B cell (primary cell): Measurements from ENCODE around the gene BCL2L15. TPM values are rescaled to one million over a fixed set of nuclear protein-coding genes. Genes with fewer than 3 reads are reported as not detected.

ENCODE experiments used
- ATAC-seq: fragments of 200-7000 bp; cut with Tn5 transposase; one replicate; pipeline ENCODE4 v1.10.0; 2021; ENCODE audit warnings: low read depth, mild to moderate bottlenecking, moderate number of reproducible peaks, moderate library complexity
- CTCF ChIA-PET: fragments of 350-600 bp; sonication (Branson Sonifier 250); formaldehyde crosslinking; loops from one replicate; lab custom pipeline; 2021; ENCODE audit warnings: antibody characterized with exemption, inconsistent platforms; lab: Charles Lee
- POLR2A ChIA-PET: fragments of 350-600 bp; sonication (Branson Sonifier 250); formaldehyde crosslinking; loops from one replicate; lab custom pipeline; 2021; ENCODE audit warnings: antibody characterized with exemption; lab: Charles Lee
- DNase-seq: peaks from one replicate; pipeline ENCODE4 v3.0.0; 2013
- H2AFZ ChIP-seq: 2 replicates; pipeline ENCODE4 v1.6.1; 2012; ENCODE audit warnings: mild to moderate bottlenecking, low read depth, low read length; ENCODE audit not compliant: insufficient read depth, poor library complexity, severe bottlenecking
- H3K27ac ChIP-seq, 2 donors: 1 replicate in 1 of 2; 2 replicates in 1 of 2; pipeline ENCODE4 v1.5.1; 2012 to 2013; ENCODE audit warnings: low read length in 2 of 2, mild to moderate bottlenecking in 2 of 2, moderate library complexity in 1 of 2
- H3K27me3 ChIP-seq, 4 experiments: fragments of 200-600 bp in 1 of 4; sonication (generic) in 1 of 4; replicated peaks in 1 of 4; 1 replicate in 2 of 4; 2 replicates in 2 of 4; pipeline versions ENCODE4 v1.6.1 to v1.7.0; 2013 to 2016; ENCODE audit warnings: low read length in 3 of 4, mild to moderate bottlenecking in 2 of 4, mixed read lengths in 1 of 4, moderate library complexity in 1 of 4; ENCODE audit not compliant: insufficient read depth in 4 of 4, control insufficient read depth in 3 of 4; ENCODE audit errors: control extremely low read depth in 1 of 4
- H3K36me3 ChIP-seq, 2 experiments: replicated peaks in 1 of 2; 1 replicate in 1 of 2; 2 replicates in 1 of 2; pipeline versions ENCODE4 v1.6.1 to v1.7.1; 2013; ENCODE audit warnings: low read length in 1 of 2; ENCODE audit not compliant: insufficient read depth in 2 of 2, control insufficient read depth in 1 of 2; ENCODE audit errors: control extremely low read depth in 1 of 2, extremely low read depth in 1 of 2
- H3K4me1 ChIP-seq, 2 donors: fragments of 200-600 bp in 1 of 2; sonication (generic) in 1 of 2; 1 replicate in 1 of 2; 2 replicates in 1 of 2; pipeline versions ENCODE4 v1.5.1 to v1.6.1; 2013 to 2017; ENCODE audit warnings: low read length in 2 of 2; ENCODE audit not compliant: control insufficient read depth in 2 of 2, insufficient read depth in 2 of 2
- H3K4me2 ChIP-seq: replicated peaks from 2 replicates; pipeline ENCODE3; 2012; ENCODE audit warnings: mild to moderate bottlenecking, low read depth, low read length; ENCODE audit not compliant: poor library complexity, severe bottlenecking
- H3K4me3 ChIP-seq, 5 experiments: fragments of 200-600 bp in 1 of 5; sonication (generic) in 1 of 5; 1 replicate in 3 of 5; 2 replicates in 2 of 5; pipeline versions ENCODE4 v1.5.1 to v1.7.0; 2011 to 2016; ENCODE audit warnings: low read length in 4 of 5, mild to moderate bottlenecking in 4 of 5, low read depth in 2 of 5, control low read depth in 1 of 5, moderate library complexity in 1 of 5; ENCODE audit not compliant: insufficient read depth in 1 of 5; ENCODE audit errors: control extremely low read depth in 1 of 5, extremely low read depth in 1 of 5
- H3K79me2 ChIP-seq: fragments of 200-600 bp; sonication (generic); one replicate; pipeline ENCODE4 v1.6.0; 2016; ENCODE audit warnings: low read length; ENCODE audit not compliant: control insufficient read depth, insufficient read depth
- H3K9ac ChIP-seq: fragments of 200-600 bp; sonication (generic); 2 replicates; pipeline ENCODE4 v1.6.1; 2017; ENCODE audit warnings: mild to moderate bottlenecking, low read length, moderate library complexity
- H3K9me3 ChIP-seq, 3 donors: one replicate each; pipeline versions ENCODE4 v1.6.1 to v1.7.1; 2013; ENCODE audit warnings: low read length in 2 of 3; ENCODE audit not compliant: control insufficient read depth in 2 of 3, insufficient read depth in 1 of 3; ENCODE audit errors: control extremely low read depth in 1 of 3
- H4K20me1 ChIP-seq: 2 replicates; pipeline ENCODE4 v1.6.0; 2012; ENCODE audit warnings: mild to moderate bottlenecking, low read length; ENCODE audit not compliant: insufficient read depth, control insufficient read depth, poor library complexity, severe bottlenecking
- H3K27ac Mint-ChIP-seq: one replicate; pipeline ENCODE4 v1.8.0; 2021; ENCODE audit warnings: mixed read lengths
- H3K27me3 Mint-ChIP-seq: one replicate; pipeline ENCODE4 v1.8.0; 2021; ENCODE audit warnings: mixed read lengths
- H3K4me1 Mint-ChIP-seq: one replicate; pipeline ENCODE4 v1.8.0; 2021; ENCODE audit warnings: mixed read lengths
- H3K4me3 Mint-ChIP-seq: one replicate; pipeline ENCODE4 v1.8.0; 2021; ENCODE audit warnings: mixed read lengths
- H3K9me3 Mint-ChIP-seq: one replicate; pipeline ENCODE4 v1.8.0; 2022; ENCODE audit warnings: mixed read lengths; ENCODE audit not compliant: insufficient read depth
- CTCF ChIP-seq: fragments of 200-600 bp; IDR thresholded peaks from one replicate; pipeline ENCODE4 v1.8.0; 2022; ENCODE audit warnings: antibody characterized with exemption, mild to moderate bottlenecking
- EZH2 ChIP-seq: IDR thresholded peaks from 2 replicates; pipeline ENCODE4 v1.6.1; 2012; ENCODE audit warnings: borderline replicate concordance, low read depth, mild to moderate bottlenecking, moderate library complexity, low read length; ENCODE audit not compliant: insufficient read depth, poor library complexity, severe bottlenecking
- WGBS: methylation state at CpG from one replicate; pipeline ENCODE4 v1.1.5; 2013; ENCODE audit warnings: missing lambda C conversion rate; ENCODE audit not compliant: insufficient coverage; 5-methylcytosine and 5-hydroxymethylcytosine counted together
- intact Hi-C: fragments of 100-400 bp; cut with micrococcal nuclease; formaldehyde crosslinking; loops from one replicate; pipeline ENCODE4 v1.10.0; 2022
- polyA plus RNA-seq: library from polyadenylated mRNA; depleted of rRNA; stranded (reverse); fragments of >200 nt; gene quantifications from 2 replicates; pipeline ENCODE4 v1.2.3, GENCODE V29; 2012
- total RNA-seq, 2 donors: library from RNA; stranded (reverse); fragments of 120-200 nt in 1 of 2; gene quantifications; 1 replicate in 1 of 2; 2 replicates in 1 of 2; pipeline versions ENCODE4 v1.2.3 to v1.2.4, GENCODE V29; 2013 to 2022

The BCL2L15 gene
- total and polyA plus RNA-seq, 2 donors (not counting 1 experiment from before 2014, with no cell fraction given), result 0.63 to 1.6 TPM

DNA sequence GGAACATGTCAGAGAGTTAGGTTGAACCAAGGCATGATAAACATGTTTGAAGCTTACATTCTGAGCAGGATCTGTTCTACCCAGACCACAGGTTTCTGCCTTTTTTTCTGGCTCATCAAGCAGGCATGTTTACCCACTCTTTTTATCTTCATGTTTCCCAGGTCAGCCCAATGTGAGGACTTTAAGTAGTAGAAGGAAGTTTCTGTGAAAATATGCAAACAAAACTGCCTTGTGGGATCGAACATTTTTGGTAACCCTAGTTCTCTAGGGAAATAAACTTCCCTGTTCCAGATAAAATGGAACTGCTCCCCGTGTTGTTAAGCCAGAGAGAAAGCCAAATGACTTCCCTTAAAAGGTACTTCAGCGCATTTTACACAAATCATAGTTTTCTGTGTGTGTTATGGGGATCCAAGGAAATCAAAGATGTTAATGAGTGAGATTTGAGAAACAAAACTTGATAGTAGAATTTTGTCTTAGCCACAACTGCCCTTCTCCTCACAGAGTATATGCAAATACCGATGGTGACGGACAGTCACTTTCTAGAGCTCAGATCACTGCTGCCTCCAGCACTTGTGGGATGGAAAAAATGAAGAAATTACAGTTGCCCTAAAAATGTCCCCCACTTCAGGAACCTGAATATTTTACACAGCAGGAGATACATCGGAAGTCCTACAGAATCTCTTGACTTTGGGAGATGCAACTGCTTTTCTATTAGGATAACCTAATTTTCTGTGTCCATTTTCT lies 41.0 kb upstream of the BCL2L15 start:
- Mint-ChIP-seq H3K27ac (peak overlapping the region; percentile 100), H3K4me3 (peak overlapping the region; percentile 100), H3K9me3 (no peaks in the 10 kb centered on the region), H3K27me3 (peaks cover under 1% of the 10 kb centered on the region), H3K4me1 (peaks cover 43% of the 10 kb centered on the region)
- Histone ChIP-seq H2AFZ (peak overlapping the region; percentile 93), H3K9ac (peak overlapping the region; percentile 99), H3K36me3 (no peaks in the 10 kb centered on the region), H3K4me2 (peak overlapping the region; percentile 85), H3K9me3 (no peaks in the 10 kb centered on the region), H3K4me1 (peaks cover 28 to 35% of the 10 kb centered on the region in 2 donors), H3K27me3 (no peaks in the 10 kb centered on the region), H3K79me2 (peaks cover 37% of the 10 kb centered on the region), H3K27ac (peak overlapping the region; percentile 98 to 99), H3K4me3 (peak overlapping the region; percentile 76 to 92 (median 86)), H4K20me1 (peaks cover 16% of the 10 kb centered on the region)
- 0% methylated on average over 1 of the region's 6 CpGs for WGBS
- no peak for TF ChIP-seq CTCF
- no peak for TF ChIP-seq EZH2
- ChIA-PET CTCF (interaction anchor here (1.4 to 7.2 kb wide), 6 partner anchors 23 to 856 kb away, joined by 3 to 94 read pairs (median 6); partner anchors contain the start of genes AP4B1, DCLRE1B, LRIG2 and RSBN1), POLR2A (interaction anchor here (0.9 to 3.5 kb wide), 4 partner anchors 23 to 117 kb away, joined by 3 to 50 read pairs (median 4); partner anchors contain the start of genes AP4B1, DCLRE1B and RSBN1)
- no peak for ATAC-seq
- DNase-seq, result no peak
- intact Hi-C loops, result loop anchor here (2.0 kb wide), 3 partner anchors 70 to 972 kb away; partner anchors contain the start of genes LRIG2 and SLC16A1

DNA sequence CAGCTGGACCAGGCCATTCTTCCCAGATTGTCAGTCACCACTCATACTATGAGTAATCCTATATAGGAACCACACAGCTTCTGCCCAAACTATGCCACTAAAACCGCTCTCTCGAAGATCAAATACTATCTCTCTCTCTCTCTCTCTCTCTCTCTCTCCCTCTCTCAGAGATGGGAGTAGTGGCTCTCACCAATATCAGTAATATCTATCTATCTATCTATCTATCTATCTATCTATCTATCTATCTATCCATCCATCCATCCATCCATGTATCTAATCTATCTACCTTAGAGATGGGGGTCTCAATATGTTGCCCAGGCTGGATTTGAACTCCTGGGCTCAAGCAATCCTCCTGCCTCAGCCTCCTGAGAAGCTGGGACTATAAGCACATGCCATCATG lies 37.1 kb upstream of the BCL2L15 start:
- H2AFZ ChIP-seq, result no peak overlapping the region
- Mint-ChIP-seq H3K4me3 (no peak overlapping the region), H3K9me3 (no peaks in the 10 kb centered on the region), H3K27ac (no peak overlapping the region), H3K27me3 (peaks cover 5% of the 10 kb centered on the region), H3K4me1 (peaks cover 13% of the 10 kb centered on the region)
- DNase-seq (no peak), ATAC-seq (no peak)
- H3K9me3 ChIP-seq, result no peaks in the 10 kb centered on the region
- no peaks in the 10 kb centered on the region for H3K36me3 ChIP-seq
- no peak overlapping the region for H3K4me2 ChIP-seq
- H3K79me2 ChIP-seq, result no peaks in the 10 kb centered on the region
- intact Hi-C loops, result no loop called here
- no peak for TF ChIP-seq EZH2
- no peak for TF ChIP-seq CTCF
- CTCF ChIA-PET, result interaction anchor here (0.7 to 1.7 kb wide), 2 partner anchors 19 to 1175 kb away, joined by 3 to 5 read pairs; partner anchors contain the start of gene DCLRE1B
- H3K27ac ChIP-seq, result no peak overlapping the region
- H3K4me3 ChIP-seq, result no peak overlapping the region
- H4K20me1 ChIP-seq, result no peaks in the 10 kb centered on the region
- peaks cover 0 to 5% (median 1%) of the 10 kb centered on the region in 4 experiments for H3K27me3 ChIP-seq
- H3K9ac ChIP-seq, result no peak overlapping the region
- POLR2A ChIA-PET, result no interaction called here
- WGBS, result no CpG with 5 or more reads among the region's 2 CpGs
- H3K4me1 ChIP-seq, result peaks cover 9 to 10% of the 10 kb centered on the region in 2 donors
